HG02678 (cell line): ENCODE results near the gene HIRIP3.

Source experiments
- ATAC-seq: cut with Tn5 transposase; IDR thresholded peaks from one replicate; pipeline ENCODE4 v1.9.1; 2021; ENCODE audit warnings: mild to moderate bottlenecking, moderate library complexity; ENCODE audit not compliant: unreplicated experiment

Gene HIRIP3

DNA sequence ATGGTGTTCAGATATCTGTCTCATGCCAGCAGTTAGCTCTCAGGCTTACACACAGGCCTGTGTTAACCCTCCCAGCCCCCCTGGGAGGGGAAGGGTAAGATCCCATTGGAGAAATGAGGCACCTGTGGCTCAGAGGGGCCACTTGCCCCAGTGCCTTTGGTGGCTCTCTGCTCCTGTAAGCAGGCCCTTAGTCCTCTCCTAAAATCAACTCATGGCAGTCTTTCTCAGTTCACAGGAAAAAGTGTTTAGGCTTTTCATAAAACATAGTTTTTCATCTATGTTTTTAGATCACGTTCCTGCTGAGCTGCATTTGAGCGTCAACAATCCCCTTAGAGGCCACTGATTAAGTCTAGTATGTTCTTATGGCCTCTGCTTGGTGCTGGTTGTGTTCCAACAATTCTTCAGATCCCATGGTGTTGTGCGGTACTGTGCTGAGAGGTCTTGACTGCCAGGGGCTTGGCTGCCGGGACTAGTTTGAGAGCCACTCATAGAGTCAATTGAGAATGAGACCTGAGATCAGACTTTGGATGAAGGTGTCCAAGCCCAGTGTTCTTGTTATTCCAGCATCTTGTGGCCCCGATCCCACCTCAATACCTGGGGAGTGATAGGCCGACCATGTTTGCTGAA lies 11.2 kb downstream of the HIRIP3 start:
- no peak for ATAC-seq

DNA sequence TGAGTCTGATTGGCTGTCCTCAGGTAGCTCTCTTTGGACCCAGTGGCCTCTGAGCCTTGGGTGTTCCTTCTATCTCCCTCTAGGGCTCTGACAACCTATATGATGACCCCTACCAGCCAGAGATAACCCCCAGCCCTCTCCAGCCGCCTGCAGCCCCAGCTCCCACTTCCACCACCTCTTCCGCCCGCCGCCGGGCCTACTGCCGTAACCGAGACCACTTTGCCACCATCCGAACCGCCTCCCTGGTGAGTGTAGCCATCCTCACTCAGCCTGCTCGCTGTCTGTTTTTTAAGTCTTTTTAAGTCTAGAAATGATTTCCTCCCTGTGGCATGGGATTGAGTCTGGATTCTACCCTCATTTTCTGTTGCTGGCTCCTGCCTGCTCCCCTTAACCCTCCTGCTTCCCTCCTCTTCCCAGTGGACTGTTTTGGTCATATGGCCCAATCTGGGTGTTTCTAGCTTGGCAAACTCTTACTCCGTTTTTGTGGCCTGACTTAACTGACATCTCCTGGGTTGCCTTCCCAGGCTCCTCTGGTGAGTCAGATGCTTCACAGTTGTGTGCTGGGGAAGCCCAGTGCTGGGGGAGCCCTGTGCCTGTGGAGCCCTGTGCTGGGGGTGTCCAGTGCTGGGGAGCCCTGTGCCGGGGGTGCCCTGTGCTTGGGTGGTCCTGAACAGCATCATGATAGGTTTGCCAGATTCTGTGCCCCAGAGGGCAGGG lies 11.8 kb downstream of the HIRIP3 start:
- ATAC-seq = no peak

DNA sequence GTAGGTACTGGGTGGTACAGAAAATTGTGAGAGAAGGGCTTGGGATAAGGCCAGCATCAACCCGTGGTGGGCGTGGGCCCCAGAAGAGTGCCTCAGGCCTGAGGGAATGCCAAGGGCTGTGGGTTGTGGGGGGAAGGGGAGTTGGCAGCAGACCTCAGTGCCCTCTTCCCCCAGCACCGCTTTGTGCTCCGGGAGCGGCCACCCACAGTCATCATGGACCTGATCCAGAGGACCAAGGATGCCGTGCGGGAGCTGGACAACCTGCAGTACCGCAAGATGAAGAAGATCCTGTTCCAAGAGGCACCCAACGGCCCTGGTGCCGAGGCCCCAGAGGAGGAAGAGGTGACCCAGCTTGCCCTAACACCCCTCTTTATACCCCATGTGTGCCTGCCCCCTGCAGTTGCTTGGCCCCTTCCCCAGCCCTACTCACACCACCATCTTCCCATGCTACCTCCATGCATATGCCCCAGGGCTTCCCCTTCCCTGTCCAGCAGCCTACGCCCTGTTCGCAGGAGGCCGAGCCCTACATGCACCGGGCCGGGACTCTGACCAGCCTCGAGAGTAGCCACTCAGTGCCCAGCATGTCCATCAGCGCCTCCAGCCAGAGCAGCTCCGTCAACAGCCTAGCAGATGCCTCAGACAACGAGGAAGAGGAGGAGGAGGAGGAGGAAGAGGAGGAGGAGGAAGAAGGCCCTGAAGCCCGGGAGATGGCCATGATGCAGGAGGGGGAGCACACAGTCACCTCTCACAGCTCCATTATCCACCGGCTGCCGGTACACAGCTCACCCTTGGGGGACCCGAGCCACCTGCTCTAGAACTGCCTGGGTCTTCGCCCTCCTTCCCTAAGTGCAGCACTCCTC lies 12.6 kb downstream of the HIRIP3 start:
- ATAC-seq = no peak

DNA sequence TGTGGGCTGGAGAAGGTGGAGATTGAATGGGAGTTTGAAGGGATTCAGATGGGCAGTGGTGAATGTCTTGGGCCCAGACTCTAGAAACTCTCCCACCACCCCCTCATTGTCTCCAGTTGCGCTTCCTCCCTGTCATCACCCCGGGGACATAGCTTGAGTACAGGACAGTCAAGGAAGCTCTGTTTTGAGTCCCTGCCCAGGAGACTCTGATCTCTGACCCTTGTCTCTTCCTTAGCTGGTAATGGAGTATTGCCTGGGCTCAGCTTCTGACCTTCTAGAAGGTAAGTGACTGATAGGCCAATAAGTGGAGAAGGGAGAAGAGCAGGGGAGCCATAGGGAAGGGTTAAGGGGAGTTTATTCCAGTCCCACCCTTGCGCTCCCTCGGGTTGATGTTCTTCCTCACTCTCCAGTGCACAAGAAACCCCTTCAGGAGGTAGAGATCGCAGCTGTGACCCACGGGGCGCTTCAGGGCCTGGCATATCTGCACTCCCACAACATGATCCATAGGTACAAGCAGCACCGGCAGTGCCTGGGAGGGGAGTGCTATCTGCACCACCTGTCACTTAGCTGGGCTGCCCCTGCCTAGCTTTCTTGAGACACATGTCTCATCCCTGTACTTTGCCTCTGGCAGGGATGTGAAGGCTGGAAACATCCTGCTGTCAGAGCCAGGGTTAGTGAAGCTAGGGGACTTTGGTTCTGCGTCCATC lies 16.7 kb downstream of the HIRIP3 start:
- ATAC-seq = no peak

DNA sequence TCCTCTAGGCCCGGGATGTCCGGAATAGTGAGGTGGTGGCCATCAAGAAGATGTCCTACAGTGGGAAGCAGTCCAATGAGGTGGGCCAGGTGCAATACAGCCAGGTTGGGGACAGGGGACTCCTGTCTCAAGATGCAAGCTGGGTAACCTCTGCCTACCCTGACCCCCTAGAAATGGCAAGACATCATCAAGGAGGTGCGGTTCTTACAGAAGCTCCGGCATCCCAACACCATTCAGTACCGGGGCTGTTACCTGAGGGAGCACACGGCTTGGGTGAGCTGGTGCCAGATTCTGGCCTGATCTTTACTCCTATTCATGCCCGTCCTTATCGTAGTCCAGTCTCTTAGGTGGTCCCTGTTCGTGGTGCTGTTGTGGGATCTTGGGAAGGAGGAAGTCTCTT lies 17.3 kb downstream of the HIRIP3 start:
- ATAC-seq = no peak

DNA sequence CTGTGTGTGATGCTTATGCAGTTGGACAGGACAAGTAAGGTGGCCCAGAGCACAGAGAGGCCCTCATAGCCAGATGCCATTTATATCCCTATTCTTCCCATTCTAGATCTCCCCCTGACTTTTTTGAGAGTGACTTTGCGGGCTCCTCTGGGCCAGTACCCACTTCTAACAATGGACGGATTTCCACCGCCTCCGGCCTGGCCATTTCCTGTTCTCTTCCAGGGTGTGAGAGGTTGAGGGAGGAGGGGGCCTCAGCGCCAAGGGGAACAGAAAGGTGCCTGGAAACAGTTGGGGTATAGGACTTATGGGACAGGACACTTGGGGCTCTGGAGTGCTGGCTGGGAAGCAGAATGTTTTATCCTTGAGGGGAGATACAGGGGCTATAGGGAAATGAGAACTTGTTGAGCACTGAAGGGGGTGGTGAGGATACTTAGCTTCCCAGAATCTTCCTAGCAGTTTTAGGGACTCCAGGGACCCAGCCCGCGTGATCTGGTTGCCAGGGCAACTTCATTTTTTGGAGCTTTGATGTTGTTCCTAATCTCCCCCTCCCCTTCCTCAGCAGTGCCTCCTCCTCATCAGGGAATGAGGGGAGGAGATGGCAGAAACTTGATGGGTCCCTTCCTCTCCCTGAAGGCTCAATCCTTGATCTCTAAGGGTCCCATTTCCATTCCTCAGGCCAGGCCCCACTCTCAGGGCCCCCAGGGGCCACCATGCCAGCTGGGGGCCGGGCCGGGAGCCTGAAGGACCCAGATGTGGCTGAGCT lies 18.2 kb downstream of the HIRIP3 start:
- no peak for ATAC-seq

DNA sequence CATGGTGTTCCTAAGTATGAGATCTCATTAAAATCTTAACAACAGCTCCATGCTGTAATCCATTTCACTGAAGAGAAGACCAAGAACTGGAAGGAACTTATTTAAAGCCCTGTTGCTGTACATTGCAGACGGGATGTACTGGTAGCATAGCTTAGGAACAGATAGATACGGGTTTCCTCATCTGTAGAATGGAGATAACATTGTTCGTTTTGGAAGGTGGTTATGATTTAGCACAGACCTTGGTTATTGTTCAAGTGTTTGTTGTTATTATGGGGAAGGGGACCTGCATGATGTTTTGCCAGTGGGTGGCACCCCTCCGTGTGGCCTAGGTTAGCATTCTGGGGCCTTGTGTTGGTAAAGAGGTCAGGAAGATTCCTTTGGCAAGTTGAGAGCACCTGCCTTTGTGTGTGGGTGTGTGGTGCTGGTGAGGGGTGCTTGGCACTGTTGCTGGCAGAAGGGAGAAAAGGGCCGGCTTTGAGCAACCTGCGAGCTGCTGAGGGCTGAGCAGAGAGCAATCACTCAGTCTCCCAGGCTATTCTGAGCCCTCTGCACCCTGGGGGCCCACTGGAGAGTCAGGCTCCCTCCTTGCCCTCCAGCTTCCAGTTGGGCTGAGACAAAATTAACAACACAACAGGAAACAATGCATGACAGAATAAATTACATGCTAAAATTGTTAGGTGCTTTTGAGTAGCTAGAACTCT lies 19.5 kb downstream of the HIRIP3 start:
- no peak for ATAC-seq

DNA sequence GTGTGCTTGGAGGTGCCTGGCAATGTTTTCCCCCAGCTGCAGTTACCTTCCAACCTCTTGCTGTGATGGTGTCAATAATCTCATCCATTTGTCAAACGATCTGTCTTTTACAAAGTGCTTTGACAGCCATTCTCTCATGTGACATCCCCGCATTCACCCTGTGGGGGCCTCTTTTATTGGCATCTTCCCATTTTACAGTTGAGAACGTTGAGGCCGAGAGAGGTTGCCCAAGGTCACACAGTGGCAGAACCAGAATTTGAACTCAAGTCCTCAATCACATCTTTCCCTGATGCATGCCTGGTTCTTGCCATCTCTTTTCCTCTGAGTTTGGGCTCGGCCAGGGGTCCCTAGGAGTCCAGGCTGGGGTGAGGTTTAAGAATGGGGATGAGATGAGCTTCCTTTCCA lies 20.3 kb downstream of the HIRIP3 start:
- ATAC-seq = no peak

DNA sequence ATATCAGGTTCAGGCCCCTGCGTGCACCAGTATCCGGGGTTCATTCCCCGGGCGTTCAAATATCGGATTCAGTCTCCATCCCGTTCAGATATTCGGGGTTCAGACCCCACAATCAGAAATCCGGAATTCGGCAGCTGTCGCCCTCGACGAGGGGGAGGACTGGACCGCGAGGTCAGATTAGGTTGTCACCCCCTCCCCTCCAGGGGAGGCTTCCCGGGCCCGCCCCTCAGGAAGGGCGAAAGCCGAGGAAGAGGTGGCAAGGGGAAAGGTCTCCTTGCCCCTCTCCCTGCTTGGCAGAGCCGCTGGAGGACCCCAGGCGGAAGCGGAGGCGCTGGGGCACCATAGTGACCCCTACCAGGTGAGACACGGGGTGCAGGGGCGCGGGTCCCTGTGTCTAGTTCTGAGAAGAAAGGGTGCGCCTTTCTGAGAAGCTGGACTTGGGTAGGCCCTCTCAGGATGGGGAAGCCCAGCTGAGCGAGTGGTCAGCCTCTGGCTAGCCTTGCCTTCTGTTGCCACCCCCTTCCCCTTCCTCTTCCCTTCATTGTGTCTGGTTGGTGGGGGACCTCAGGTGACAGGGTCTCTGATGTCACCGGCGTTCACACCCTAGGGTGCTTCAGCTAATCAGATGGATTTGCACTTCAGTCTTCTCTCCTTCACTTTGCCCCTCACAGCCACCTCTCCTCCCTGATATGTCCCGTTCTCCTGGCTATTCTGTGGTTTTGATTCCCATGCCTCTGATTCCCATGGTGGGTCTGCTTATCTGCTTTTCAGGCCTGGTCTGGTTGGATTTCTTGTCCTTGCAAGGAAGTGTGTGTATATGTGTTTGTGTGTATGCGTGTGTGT lies 20.9 kb downstream of the HIRIP3 start:
- ATAC-seq = no peak

DNA sequence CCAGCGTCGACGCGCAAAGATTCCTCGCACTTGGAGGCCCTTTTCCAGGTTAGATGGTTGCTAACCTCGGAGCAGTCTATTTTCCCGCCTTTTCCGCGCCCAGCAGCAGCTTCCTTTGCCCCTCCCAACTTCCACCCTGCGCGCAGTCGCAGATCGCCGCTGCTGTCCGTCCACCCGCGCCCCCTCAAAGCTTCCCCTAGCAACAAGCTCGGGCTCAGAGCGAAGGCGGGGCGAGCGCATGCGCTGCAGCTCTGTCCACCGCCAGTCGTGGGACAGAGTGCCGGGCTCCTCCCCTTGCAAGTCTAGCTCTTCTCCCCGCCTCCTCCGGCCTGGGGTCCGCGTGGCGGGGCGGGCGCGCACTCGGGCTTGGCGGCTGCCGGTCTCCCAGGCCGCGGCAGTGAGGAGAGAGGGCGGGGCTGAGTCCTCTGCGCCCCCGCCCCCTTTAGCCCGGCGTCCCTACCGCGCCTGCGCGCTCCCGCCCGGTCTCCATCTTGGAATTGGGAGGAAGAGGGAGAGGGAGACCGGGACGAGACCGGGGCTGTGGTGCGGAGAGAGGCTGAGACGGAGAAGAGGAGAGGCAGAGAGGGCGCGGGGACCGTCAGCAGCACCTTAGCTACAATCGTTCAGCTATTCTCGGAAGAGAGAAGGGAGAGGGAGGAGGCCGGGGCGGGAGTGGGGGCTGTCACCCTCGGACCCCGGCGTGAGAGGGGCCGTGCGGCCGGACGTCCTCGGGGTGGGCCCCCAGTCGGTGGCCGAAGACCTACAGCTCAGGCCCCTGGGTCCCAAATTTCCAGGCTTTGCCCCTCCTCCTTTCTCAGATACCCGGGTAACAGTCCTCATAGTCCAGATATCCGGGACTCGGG lies 21.8 kb downstream of the HIRIP3 start, which contains the start of gene TAOK2:
Gene TAOK2 (plus strand): TSS at position 485 of the 863 bp plus-strand sequence. CDS start 3,905 bp downstream, outside the sequence.
- peak; percentile 95 for ATAC-seq

DNA sequence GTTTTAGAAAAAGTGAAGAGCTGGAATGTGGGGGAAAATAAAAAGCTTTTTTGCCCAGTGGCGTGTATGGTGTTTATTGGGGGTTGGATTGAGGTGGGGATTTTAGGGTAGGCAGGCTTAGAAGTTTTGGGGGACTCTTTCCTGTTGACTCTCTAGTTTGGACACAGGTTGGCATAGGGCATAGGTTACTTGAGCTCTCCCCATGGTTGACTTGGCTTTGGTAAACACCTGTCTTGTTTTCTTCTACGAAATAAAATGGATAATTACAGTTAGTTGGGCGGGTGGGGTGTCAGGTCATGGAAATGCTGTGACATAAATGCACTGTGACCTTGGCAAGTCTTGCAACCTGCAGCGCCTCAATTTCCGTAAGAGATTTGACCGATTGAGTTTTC lies 22.4 kb downstream of the HIRIP3 start:
- no peak for ATAC-seq

DNA sequence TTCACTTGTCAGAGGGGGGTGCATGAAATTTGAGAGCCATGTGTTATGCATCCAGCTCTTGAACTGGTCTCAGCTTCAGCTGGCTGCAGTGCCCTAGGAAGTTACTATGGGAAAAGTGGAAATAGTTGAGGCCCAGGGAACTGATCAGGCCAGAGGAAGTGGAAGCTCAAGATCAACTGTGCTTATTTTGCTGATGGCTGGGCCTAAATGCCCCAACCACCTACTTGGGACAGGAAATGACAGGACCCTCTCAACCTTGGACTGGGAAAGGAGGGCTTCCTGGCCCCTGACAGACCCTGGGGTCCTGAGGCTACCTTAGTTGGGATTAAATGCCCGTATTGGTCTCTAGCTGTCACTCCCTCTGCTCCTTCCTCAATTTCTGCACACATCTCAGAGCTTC lies 22.9 kb downstream of the HIRIP3 start:
- no peak for ATAC-seq

DNA sequence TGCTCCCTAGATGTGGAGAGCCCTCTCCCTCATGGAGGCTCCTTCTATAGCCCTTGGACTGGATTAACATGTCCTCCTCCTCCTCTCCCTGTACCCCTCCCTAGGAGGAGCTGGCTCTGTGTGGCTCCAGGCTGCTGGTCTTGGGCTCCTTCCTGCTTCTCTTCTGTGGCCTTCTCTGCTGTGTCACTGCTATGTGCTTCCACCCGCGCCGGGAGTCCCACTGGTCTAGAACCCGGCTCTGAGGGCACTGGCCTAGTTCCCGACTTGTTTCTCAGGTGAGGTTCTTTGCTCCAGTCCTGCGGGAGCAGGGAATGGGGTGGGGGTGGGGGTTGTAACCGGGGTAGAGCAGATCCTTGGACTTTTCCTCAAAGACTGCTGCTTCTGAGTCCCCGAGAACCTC lies 24.1 kb downstream of the HIRIP3 start:
- ATAC-seq = no peak

DNA sequence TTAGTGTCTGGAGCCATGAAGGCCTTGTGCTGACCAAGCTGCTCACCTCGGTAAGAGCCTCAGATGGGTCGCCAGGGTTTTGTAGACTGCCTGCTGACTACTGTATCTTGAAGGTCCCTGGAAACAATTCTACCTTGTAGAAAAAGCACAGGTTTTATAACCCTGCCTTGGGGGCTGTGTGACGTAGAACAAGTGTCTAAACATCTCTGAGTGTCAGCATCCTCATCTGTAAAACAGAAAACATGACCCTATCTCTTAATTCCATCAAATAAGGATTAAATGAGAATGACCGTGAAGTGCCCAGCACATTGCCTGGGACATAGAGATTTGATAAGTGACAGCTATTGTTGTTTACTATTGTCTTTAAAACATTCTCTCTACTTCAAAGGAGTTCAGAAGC lies 27.2 kb downstream of the HIRIP3 start:
- ATAC-seq = no peak

DNA sequence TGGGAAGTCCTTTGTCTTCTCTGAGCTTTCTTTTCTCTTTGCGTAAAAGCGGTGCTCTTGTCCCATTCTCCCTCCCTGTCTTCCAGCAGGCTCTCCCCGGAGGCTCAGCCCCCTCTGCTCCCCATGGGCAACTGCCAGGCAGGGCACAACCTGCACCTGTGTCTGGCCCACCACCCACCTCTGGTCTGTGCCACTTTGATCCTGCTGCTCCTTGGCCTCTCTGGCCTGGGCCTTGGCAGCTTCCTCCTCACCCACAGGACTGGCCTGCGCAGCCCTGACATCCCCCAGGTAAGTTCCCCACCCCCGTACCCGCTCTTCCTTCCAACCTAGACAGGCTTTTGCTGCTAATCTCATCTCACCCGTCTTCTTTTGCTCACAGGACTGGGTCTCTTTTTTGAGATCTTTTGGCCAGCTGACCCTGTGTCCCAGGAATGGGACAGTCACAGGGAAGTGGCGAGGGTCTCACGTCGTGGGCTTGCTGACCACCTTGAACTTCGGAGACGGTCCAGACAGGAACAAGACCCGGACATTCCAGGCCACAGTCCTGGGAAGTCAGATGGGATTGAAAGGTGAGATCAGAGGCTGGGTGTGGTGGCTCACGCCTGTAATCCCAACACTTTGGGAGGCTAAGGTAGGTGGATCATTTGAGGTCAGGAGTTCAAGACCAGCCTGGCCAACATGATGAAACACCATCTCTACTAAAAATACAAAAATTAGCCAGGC lies 32.2 kb downstream of the HIRIP3 start:
- no peak for ATAC-seq

DNA sequence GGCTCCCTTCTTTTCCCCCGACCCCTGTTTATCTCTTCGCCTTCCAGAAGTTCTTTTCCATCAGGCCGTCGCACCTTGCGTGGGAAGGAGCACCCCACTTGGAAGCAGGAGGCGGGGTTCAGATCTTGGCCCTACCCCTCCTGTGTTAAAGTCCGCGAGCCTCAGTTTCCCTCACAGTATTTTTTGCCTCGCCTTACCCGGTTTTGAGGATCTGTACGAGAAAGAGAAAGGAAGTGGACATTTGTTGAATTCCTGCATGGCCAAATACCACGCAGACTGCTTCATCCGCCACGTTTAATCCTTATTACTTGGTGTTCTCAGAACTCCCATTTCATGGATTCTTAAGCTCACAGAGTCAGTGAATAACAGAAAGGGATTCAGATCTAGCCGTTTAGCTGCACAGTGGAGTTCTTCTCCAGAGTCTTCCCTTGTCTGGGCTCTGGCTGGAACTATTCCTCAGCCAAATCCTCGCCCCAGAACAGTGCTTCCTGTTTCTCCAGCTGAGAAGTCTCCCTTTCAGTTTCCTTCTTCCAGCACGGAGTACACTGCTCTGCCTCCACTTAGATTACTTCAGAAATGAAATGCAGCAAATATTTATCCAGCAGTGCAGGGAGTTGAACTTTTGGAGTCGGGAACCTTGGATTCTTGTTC lies 32.9 kb downstream of the HIRIP3 start:
- no peak for ATAC-seq
